Activated CD8-positive, alpha-beta memory T cell treated with anti-CD3 and anti-CD28 coated beads, Interleukin-2, amount 50 U/mL, for 24 hours (primary cell): ENCODE results near the gene TMC6.
"Not testable (repeated sequence)": the region's sequence is repeated elsewhere in the genome, so short reads cannot be mapped to it uniquely, and the experiment has no call there.

Experiments used
- DNase-seq: peaks from one replicate; pipeline ENCODE4 v3.0.0-alpha.2; 2020; ENCODE audit errors: extremely low read depth

Gene TMC6, protein sequence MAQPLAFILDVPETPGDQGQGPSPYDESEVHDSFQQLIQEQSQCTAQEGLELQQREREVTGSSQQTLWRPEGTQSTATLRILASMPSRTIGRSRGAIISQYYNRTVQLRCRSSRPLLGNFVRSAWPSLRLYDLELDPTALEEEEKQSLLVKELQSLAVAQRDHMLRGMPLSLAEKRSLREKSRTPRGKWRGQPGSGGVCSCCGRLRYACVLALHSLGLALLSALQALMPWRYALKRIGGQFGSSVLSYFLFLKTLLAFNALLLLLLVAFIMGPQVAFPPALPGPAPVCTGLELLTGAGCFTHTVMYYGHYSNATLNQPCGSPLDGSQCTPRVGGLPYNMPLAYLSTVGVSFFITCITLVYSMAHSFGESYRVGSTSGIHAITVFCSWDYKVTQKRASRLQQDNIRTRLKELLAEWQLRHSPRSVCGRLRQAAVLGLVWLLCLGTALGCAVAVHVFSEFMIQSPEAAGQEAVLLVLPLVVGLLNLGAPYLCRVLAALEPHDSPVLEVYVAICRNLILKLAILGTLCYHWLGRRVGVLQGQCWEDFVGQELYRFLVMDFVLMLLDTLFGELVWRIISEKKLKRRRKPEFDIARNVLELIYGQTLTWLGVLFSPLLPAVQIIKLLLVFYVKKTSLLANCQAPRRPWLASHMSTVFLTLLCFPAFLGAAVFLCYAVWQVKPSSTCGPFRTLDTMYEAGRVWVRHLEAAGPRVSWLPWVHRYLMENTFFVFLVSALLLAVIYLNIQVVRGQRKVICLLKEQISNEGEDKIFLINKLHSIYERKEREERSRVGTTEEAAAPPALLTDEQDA

DNA sequence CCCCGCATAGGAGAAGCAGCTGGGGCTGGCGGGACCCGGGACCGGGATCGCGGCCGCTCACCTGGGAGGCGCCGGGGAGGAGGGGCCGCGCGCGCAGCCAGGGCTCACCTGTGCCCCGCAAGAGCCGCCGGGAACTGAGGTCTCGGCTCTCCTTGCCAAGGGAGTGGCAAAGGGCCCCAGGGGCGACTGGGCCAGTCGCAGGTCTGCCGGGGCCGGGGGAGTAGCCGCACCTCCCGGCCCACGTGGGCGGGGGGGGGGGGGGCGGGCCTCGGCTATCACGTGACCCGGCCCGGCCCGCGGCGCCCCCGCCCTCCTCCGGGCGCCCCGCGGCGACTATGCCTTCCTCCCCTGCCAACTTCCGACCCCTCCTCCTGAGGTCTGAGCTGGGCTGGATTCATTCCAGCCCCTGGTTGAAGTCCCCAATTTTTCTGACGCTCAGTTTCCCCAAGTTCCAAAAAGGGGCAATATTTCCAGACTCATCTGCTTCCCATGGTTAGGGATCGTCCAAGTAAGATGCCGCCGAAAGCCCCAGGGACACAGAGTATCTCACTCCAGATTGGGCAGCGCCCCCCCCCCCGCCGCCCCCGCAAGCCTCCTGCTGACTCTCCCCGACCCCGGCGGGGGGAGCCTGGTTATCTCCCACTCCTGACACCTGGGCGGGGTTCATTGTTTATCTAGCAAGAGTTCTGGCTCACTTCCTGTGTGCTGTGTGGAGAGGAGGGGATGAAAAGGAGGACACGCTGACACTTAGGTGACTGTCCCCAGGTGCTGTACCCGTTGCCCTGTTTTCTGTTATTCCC, at the start of gene TMC6:
TMC6 (minus strand) TSS at position 205 of the 800 bp plus-strand sequence. CDS start 1,923 bp downstream, outside the sequence.
- DNase-seq: no peak

DNA sequence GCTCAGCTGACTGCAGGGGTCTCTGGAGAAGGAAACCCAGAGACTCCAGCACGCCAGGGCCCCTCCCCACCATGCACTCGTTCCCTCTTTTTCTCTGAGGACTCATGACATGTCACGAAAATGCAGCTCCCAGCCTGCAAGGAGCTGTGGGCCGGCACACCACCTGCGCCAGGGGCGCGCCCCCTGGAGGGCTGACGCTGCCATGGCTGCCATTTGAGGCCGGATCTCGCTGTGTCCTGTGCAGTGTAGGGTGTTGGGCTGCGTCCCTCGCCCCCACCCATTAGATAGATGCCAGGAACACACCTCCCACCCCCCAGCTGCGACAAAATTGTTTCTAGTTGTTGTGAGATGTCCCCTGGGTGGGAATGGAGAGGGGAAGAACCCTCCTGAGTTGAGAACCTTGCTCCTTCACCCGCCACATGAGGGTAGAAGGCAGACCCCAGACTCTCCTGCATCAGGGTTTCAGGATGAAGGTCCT, 48.0 kb upstream of the TMC6 start:
- peak; percentile 39 for DNase-seq

DNA sequence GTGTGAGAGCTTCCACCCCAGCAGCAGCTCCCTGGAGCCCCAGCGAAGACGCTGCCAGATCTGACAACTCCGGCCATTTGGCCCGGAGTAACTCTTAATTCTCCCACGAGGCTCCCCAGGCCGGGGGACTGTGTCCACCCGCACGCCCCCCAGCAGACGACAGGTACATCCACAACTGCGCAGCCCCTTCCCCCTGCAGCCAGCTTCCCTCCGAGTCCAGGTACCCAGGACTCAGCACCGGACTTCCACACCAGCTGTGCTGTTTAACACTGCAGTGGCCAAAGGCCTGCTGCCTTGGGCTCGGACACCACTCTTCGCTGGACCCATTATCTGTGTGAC, 47.1 kb upstream of the TMC6 start:
- DNase-seq: no peak

DNA sequence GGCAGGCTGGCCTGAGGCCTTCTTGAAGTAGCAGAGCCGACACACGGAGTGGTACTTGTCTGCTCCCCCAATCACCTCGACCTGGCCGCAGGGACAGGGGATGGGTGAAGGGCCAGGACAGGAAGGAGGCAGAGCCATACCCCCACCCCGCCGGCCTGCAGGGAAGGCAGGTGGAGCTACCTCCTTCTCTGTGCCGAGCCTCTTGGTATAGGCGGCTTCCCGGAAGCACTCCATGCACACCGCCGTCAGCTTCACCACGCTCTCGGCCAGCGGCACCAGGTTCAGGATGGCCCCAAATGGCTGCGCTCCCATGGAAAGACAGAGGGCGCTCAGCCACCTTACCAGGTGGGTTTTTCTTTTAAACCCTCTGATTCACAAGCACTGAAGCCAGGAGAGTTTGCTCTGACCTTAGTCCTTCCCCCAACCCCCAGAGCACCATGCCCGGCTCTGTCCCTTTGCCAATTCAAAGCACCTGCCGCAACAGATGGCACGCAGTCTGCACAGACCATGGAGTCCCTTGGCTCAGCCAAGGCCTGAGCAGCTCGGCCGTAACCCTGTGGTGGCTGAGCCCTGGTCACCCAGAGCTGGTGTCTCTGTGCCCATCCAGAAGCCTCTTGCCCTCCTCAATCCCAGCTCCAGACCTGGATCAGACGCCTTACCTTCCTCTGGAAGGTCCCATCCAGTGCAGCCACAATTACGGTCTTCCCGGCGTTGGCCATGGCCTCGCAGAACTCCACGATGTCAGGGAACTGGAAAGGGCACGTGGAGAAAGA, 46.5 kb upstream of the TMC6 start:
- DNase-seq: no peak

DNA sequence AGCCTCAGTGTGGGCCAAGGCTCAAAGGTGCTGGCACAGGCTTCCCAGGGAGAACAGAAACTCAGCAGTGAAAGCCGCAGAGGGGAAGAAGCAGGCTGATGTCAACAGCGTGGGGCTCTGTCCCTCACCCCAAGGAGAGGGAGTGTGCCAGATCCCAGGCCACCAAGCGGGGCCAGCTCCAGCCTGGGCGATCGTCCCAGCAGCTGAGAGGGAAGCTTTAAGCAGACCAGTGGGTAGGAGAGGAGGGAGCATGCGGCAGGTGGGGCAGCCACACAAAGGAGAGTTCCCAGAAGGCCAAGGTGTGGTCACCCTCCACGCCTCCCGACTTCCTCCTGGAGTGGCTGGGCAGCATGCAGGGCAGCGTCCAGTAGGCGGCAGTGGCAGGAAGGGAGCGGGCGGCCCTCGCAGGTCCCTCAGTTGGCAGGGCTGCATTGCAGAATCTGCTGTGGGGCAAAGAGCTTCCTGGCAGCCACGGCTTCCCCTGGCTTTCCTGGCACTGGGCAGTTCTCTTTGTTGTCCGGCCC, 45.9 kb upstream of the TMC6 start:
- DNase-seq: no peak

DNA sequence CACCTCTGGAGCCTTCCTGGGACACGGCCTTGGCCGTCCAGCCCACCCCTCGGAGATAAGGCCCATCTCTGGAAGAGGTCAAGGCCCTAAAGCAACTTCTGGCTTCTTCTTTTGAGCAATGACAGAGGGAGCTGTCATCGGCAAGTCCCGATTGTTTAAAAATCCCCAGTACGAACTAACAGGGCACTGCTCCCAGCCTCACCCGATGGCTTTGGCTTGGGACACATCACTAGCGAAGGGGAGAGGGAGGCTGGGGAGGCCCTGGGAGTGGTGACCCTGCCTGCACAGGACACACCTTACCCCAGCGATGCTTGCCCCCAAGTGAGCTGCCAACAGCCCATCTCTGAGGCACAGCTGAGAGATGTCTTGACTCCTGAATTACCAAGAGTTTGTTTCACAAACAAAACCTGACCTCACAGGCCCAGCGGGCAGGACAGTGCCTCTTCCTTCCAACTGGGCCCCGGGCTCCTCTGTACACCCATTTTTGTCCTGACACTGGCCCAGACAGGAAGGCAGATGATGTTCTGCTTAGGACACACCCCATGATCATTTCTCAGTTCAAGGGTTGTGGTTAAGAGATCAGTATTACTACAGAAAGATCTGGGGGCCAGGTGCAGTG, 44.7 kb upstream of the TMC6 start:
- DNase-seq: no peak

DNA sequence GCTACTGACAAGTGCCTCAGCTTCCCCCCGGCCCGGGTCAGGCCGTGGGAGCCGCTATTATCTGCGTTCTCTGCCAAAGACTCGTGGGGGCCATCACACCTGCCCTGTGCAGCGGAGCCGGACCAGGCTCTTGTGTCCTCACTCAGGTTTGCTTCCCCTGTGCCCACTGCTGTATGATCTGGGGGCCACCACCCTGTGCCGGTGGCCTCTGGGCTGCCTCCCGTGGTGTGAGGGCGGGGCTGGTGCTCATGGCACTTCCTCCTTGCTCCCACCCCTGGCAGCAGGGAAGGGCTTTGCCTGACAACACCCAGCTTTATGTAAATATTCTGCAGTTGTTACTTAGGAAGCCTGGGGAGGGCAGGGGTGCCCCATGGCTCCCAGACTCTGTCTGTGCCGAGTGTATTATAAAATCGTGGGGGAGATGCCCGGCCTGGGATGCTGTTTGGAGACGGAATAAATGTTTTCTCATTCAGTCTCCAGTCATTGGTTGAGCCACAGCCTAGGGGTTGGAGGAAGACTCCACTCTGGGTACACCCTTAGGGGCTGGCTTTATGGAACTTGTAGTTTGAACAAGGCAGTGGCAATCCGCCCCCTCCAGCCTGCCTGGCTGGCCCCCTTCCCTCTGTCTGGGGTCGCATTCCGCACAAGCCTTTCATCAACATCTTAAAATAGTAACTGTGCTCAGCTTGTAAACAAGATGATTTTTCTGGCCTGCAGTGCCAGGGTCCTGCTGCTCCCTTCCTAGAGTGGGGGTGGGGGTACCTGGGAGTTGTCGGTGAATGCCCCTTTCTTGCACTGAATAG, 43.9 kb upstream of the TMC6 start:
- DNase-seq: no peak

DNA sequence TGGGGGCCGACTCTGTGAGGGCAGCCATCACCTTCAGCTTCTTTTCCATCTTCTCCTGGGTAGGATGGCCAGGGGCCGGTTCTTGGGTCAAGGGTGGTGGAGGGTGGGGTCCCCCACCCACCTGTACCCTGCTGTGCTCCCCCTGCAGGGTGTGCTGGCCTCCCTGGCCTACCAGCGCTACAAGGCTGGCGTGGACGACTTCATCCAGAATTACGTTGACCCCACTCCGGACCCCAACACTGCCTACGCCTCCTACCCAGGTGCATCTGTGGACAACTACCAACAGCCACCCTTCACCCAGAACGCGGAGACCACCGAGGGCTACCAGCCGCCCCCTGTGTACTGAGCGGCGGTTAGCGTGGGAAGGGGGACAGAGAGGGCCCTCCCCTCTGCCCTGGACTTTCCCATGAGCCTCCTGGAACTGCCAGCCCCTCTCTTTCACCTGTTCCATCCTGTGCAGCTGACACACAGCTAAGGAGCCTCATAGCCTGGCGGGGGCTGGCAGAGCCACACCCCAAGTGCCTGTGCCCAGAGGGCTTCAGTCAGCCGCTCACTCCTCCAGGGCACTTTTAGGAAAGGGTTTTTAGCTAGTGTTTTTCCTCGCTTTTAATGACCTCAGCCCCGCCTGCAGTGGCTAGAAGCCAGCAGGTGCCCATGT, 43.2 kb upstream of the TMC6 start:
- not testable (repeated sequence) for DNase-seq

DNA sequence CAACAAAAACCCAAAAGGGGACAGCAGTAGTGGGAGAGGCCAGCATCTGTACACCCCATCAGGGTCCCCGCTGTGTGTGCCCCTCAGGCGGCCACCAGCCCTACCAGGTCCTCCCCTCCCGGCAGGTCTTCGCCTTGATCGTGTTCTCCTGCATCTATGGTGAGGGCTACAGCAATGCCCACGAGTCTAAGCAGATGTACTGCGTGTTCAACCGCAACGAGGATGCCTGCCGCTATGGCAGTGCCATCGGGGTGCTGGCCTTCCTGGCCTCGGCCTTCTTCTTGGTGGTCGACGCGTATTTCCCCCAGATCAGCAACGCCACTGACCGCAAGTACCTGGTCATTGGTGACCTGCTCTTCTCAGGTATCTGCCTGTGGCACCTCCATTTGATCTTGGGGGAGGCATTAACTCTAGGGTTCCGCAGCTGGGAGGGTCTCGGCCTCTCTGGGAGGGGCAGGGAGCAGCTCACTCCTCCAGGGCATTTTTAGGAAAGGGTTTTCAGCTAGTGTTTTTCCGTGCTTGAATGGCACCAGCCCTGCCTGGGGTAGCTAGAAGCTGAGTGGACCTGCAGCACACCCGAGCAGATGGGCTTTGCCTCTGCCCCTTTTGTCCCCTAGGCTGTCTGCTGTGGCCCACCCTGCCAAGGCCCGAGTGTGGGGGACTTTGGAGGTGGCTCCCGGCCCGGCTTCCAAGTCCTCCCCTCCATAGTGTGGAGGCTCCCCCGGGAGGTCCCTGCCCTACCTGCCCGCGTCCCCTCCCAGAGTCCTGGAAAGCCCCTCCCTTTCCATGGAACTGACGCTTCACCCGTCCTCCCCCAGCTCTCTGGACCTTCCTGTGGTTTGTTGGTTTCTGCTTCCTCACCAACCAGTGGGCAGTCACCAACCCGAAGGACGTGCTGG, 42.4 kb upstream of the TMC6 start:
- no peak for DNase-seq

DNA sequence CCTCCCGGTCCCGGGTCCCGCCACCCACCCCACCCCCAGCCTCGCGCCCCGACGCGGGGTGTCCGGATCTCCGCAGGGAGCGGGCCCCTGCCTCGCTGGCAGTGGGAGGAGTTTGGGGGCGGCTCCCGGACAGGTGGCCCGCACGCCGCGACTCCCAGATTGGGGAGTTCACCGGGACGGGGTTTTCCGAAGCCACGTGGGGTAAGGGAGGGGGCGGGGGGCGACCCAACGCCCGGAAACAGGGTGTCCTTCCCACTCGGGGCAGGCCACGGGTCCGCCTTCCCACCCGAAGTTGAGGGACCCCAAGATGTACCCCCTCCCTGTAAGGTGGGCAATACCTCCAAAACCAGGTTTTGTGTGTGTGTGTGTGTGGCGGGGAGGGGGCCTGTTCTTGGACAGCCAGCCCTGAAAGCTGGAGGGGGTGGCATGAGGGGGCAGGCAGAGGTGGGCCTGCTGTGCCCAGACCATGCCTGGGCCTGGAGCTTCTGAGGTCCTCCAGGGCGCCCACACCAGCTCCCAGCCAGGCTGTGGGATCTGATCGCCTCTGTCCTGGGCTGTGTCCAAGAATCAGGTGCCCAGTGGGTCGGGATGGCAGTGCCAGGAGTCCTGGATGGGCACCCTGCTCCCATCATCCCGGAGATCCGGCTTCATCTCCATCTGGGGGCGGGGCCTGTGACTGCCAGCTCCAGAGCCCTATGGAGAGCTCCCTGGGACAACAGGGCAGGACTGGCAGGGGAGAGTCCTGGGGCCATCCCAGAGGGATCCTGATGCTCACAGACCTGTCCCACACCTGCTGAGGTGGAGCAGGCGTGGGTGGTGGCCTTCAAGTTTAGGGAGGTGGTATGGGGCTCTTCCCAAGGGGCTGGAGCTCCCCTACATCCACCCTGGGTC, 40.6 kb upstream of the TMC6 start:
- DNase-seq: no peak

DNA sequence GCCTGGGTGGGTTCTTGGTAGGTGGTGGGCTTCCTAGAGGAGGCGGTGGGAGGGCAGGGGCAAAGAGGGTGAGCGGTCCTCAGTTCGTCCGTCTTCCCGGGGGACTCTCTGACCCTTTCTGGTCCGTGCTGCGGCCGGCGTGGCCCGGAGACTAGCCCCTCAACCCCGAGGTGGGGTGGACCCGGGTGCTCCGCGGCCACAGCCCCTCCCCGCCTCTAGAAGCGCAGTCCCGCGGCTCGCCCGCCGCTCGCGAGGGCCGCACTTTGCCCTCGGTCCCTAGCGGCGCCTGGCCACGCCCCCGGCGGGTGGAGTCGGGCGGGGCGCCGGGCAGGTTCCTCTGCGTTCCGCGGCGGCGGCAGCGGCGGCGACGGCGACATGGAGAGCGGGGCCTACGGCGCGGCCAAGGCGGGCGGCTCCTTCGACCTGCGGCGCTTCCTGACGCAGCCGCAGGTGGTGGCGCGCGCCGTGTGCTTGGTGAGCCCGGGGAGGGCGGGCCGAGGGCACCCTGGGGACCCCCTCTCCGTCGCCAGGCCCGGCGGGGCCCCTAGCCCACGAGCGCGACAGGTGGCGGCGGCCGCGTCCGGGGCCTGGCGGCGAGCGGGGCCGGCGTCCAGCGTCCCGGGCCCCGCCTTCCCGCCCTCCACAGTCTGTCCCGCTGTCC, 39.8 kb upstream of the TMC6 start, which contains the start of gene SYNGR2:
SYNGR2 (plus strand) TSS at position 340 of the 661 bp plus-strand sequence; CDS start at position 376, 36 bp downstream.
- peak; percentile 49 for DNase-seq

DNA sequence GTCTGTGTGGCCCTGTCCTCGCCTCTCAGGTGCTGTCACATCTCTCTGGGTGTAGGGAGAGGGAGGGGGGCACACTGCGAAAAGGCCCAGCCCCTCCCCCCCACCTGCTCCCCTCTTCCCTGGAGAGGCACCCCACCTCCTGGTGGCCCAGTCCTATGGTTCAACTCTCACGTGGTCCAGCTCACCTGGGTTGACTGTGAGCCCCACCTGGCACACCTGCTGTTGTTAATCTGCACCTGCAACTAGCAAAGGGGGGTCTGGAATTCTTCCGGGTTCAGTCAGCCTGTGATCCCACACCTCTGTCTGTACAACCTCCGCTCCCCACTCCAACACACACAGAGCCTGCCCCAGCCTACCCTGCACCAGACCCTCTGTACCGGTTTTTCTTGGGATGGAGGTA, 37.9 kb upstream of the TMC6 start:
- DNase-seq: no peak

DNA sequence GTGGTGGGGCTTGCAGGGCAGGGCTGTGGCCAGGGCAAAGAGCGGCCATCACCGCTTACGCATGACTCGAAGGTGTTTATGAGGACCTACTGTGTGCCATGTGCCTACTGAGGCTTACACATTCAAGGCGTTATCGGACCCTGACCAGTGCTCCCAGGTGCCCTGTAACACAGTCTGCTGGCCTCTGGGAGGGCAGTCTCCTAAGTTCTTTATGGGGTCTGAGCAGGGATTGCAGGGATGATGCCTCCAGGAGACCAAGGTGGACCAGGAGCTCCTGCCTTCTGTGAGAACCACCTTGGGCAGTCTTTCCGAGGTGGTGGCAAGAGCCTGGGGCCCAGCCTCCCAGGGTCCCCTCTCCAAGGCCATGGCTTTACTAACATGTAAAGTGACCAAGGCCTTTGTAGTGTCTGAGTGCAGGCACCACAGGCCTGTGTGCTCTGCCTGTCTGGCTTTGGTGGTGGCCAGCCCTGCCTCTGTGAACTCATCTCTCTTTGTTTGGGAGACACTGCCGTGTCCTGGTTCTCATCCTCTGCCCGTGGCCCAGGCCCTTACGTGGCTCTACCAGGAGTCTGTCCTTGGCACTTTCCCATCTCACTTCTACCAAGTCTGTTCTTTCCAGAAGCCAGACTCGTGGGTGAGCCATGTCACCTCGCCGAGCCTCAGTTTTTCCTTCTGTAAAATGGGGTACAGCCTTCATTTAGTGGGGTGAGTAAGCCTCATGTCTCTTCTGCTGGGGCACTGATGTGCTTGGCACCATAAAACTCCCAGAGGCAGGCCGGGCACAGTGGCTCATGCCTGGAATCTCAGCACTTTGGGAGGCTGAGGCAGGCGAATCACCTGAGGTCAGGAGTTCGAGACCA, 36.4 kb upstream of the TMC6 start:
- no peak for DNase-seq

DNA sequence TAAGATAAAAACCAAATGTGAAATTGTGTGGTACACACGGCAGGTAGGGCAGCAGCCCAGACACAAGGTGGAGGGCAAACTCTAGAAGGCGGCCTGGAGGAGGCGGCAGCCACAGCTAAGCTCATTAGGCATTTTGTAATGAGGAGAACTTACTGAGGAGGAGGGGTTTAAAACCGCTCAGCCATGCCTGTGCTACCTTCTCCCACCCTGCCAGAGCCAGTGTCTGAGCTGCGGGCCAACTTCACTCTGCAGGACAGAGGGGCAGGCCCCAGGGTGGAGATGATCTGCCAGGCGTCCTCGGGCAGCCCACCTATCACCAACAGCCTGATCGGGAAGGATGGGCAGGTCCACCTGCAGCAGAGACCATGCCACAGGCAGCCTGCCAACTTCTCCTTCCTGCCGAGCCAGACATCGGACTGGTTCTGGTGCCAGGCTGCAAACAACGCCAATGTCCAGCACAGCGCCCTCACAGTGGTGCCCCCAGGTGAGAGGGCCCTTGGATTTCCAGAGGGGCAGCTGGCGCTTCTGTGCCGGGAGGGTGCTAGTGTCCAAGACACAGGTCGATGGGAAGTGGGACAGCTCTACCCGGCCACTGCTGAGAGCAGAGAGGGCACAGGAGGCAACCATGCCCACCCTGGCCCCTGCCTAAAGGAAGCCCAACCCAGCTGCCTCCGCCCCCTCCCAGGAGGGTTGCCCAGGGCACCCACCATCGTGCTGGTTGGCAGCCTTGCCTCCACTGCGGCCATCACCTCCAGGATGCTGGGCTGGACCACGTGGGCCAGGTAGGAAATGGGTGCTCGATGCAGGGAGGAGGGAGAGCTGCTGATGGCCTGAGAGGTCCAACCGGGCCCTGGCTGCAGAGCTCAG, 35.6 kb upstream of the TMC6 start:
- no peak for DNase-seq
